ENCODE results near the gene TRPV2. TPM values are rescaled to one million over a fixed set of nuclear protein-coding genes. Genes with fewer than 3 reads are reported as not detected.
A peak's percentile ranks its signal among the peaks of the same experiment; 100 is the strongest.

Gene TRPV2
- total RNA-seq, 1 experiment from 2014 or later, result 1.0 TPM

GRCh38 chr17:16383216-16383615 lies 32.2 kb upstream of the TRPV2 start:
- H2BK5ac ChIP-seq (ENCODE audit: insufficient read length, low read length), result no peak overlapping the region
- H3K79me1 ChIP-seq (ENCODE audit: insufficient read depth, low read depth, low read length, poor library complexity, severe bottlenecking), result peaks cover 3% of the 10 kb centered on the region
- H3K27me3 ChIP-seq (ENCODE audit: insufficient read depth, low read length), result no peaks in the 10 kb centered on the region
- no peak overlapping the region for H2BK12ac ChIP-seq (ENCODE audit: insufficient read length, low read depth, low read length)
- no peak overlapping the region for H3K4ac ChIP-seq (ENCODE audit: low read depth, low read length)
- no peak overlapping the region for H4K5ac ChIP-seq (ENCODE audit: insufficient read length, low read depth, low read length)
- peaks cover 2 to 3% of the 10 kb centered on the region in 2 experiments; a peak in 2 of 5 replicates for H3K9me3 Mint-ChIP-seq
- no peak overlapping the region for H3K18ac ChIP-seq (ENCODE audit: insufficient read length, low read depth, low read length)
- no peak overlapping the region for H4K91ac ChIP-seq (ENCODE audit: insufficient read length, low read depth, low read length)
- H2BK15ac ChIP-seq (ENCODE audit: low read depth, low read length), result no peak overlapping the region
- H3K23ac ChIP-seq (ENCODE audit: insufficient read length, low read depth, low read length), result no peak overlapping the region
- H3K4me1 Mint-ChIP-seq, result peaks cover 21 to 37% of the 10 kb centered on the region in 2 experiments
- no peak overlapping the region for H3K14ac ChIP-seq (ENCODE audit: insufficient read depth, low read length)
- H2AFZ ChIP-seq (ENCODE audit: low read length), result no peak overlapping the region
- H2AK5ac ChIP-seq (ENCODE audit: insufficient read length, low read length), result no peak overlapping the region
- no peak for TF ChIP-seq CTCF (conservative IDR thresholded peaks at IDR 0.05)
- no peaks in the 10 kb centered on the region for H4K20me1 ChIP-seq (ENCODE audit: control insufficient read depth, insufficient read depth, insufficient read length)
- H2BK120ac ChIP-seq (ENCODE audit: low read depth, low read length, poor library complexity, severe bottlenecking), result no peak overlapping the region
- H3K36me3 Mint-ChIP-seq (ENCODE audit: insufficient read depth in 1 of 3, low read depth in 3 of 3), result peaks cover 24 to 29% (median 28%) of the 10 kb centered on the region in 3 experiments; a peak in 6 of 7 replicates
- DNase-seq, result no peak
- no peaks in the 10 kb centered on the region for H3K27me3 Mint-ChIP-seq (ENCODE audit: low read depth)
- H3K9me3 ChIP-seq (ENCODE audit: control insufficient read depth, low read depth, low read length), result no peaks in the 10 kb centered on the region
- no peak overlapping the region for H3K27ac ChIP-seq (ENCODE audit: insufficient read length, low read depth, low read length)
- no peak overlapping the region for H2BK20ac ChIP-seq (ENCODE audit: low read depth, low read length, poor library complexity, severe bottlenecking)
- WGBS (ENCODE audit: extremely low coverage, insufficient read length, low lambda C conversion rate), result no CpG with 5 or more reads among the region's 4 CpGs
- H3K4me2 ChIP-seq (ENCODE audit: insufficient read depth, insufficient read length, low read length), result no peak overlapping the region
- H3K4me1 ChIP-seq (ENCODE audit: insufficient read depth, low read length), result 0 out of 2 replicates have a peak, but pooled peaks cover 3% of the 10 kb centered on the region
- H3K23me2 ChIP-seq (ENCODE audit: insufficient read length, low read depth, low read length, poor library complexity, severe bottlenecking), result peaks cover 7% of the 10 kb centered on the region
- H3K9ac ChIP-seq (ENCODE audit: extremely low read depth, insufficient read length, low read length), result no peak overlapping the region
- H3K56ac ChIP-seq (ENCODE audit: insufficient read length, low read depth, low read length), result no peak overlapping the region
- H3K79me2 ChIP-seq (ENCODE audit: insufficient read depth, low read length), result peaks cover 7% of the 10 kb centered on the region; the same call in 1 of the 2 replicates
- H3K27ac Mint-ChIP-seq, result peak overlapping the region in 1 of 3 experiments; percentile 58; a peak in 3 of 7 replicates
- H4K8ac ChIP-seq (replicated peaks; ENCODE audit: insufficient read length, low read depth, low read length), result no peak overlapping the region
- no peak overlapping the region for H3T11ph ChIP-seq (ENCODE audit: low read length)
- peak overlapping the region; percentile 55 to 83 for H3K4me3 Mint-ChIP-seq
